MM.1S (cell line): ENCODE results near the gene PRR23E.

Experiments
- EZH2 ChIP-seq: fragments of 300-600 bp; sonication (generic); optimal IDR thresholded peaks from 2 replicates; pipeline ENCODE3; 2017; ENCODE audit warnings: low read depth, mild to moderate bottlenecking, antibody characterized with exemption, low read length, mixed read lengths
- EZH2phosphoT487 ChIP-seq: fragments of 300-600 bp; sonication (generic); IDR thresholded peaks from 2 replicates; pipeline ENCODE4 v1.6.1; 2018; ENCODE audit warnings: antibody characterized with exemption, low read length
- TF ChIP-seq, protein P1 (sequence below): fragments of 300-600 bp; sonication (generic); IDR thresholded peaks from 2 replicates; pipeline ENCODE4 v1.5.1; 2016; ENCODE audit warnings: antibody characterized with exemption, low read length, mixed read lengths

DNA sequence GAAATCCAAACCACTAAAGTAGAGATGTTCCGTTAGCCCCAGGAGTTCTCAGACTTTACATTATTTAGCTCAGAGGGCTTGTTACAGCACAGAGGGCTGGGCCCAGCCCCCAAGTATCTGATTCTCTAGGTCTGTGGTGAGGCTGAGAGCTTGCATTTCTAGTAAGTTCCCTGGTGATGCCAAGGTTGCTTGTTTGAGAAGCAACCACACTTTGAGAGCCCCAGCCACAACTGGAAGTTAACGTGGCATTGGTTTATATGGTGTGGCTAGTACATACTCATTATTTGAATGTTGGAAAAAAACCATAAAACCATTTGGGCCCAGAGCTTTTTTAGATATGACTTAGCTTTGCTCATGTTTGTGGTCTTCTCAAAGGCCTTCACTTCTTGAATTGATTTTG, 35.9 kb downstream of the PRR23E start:
- TF ChIP-seq EZH2 (no peak), EZH2phosphoT487 (no peak)
- TF ChIP-seq, protein P1, sequence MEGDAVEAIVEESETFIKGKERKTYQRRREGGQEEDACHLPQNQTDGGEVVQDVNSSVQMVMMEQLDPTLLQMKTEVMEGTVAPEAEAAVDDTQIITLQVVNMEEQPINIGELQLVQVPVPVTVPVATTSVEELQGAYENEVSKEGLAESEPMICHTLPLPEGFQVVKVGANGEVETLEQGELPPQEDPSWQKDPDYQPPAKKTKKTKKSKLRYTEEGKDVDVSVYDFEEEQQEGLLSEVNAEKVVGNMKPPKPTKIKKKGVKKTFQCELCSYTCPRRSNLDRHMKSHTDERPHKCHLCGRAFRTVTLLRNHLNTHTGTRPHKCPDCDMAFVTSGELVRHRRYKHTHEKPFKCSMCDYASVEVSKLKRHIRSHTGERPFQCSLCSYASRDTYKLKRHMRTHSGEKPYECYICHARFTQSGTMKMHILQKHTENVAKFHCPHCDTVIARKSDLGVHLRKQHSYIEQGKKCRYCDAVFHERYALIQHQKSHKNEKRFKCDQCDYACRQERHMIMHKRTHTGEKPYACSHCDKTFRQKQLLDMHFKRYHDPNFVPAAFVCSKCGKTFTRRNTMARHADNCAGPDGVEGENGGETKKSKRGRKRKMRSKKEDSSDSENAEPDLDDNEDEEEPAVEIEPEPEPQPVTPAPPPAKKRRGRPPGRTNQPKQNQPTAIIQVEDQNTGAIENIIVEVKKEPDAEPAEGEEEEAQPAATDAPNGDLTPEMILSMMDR: no peak
